Fibroblast of lung (primary cell): ENCODE data around the gene GPR139. TPM values are rescaled to one million over a fixed set of nuclear protein-coding genes. Genes with fewer than 3 reads are reported as not detected.

Source experiments
- DNase-seq, 2 donors: peaks; one replicate each; pipeline versions ENCODE4 v3.0.0 to v3.0.0-alpha.2; 2010; ENCODE audit warnings: low read depth in 2 of 2
- H2AFZ ChIP-seq: 2 replicates; pipeline ENCODE4 v1.5.1; 2012; ENCODE audit warnings: low read length, control low read depth, inconsistent platforms
- H3K27ac ChIP-seq: 2 replicates; pipeline ENCODE4 v1.5.1; 2011; ENCODE audit warnings: low read length, control low read depth; ENCODE audit not compliant: insufficient read depth
- H3K27me3 ChIP-seq: 2 replicates; pipeline ENCODE4 v1.5.1; 2011; ENCODE audit warnings: mild to moderate bottlenecking, low read length; ENCODE audit not compliant: control insufficient read depth, insufficient read depth
- H3K36me3 ChIP-seq: 2 replicates; pipeline ENCODE4 v1.5.1; 2011; ENCODE audit warnings: low read length; ENCODE audit not compliant: control insufficient read depth, insufficient read depth
- H3K4me1 ChIP-seq: 2 replicates; pipeline ENCODE4 v1.5.1; 2011; ENCODE audit warnings: low read length; ENCODE audit not compliant: control insufficient read depth, insufficient read depth; ENCODE audit errors: extremely low read depth
- H3K4me2 ChIP-seq: 2 replicates; pipeline ENCODE4 v1.5.1; 2011; ENCODE audit warnings: low read length, control low read depth; ENCODE audit not compliant: insufficient read depth; ENCODE audit errors: extremely low read depth
- H3K4me3 ChIP-seq, 4 experiments: fragments of 200-600 bp in 1 of 4; sonication (generic) in 1 of 4; replicated peaks in 1 of 4; 2 replicates each; pipeline ENCODE4 v1.5.1; 2011 to 2016; ENCODE audit warnings: low read length in 4 of 4, low read depth in 3 of 4, mild to moderate bottlenecking in 3 of 4, control low read depth in 2 of 4, inconsistent platforms in 1 of 4, mixed read lengths in 1 of 4; ENCODE audit not compliant: insufficient read depth in 1 of 4; ENCODE audit errors: control extremely low read depth in 1 of 4
- H3K79me2 ChIP-seq: 2 replicates; pipeline ENCODE4 v1.5.1; 2012; ENCODE audit warnings: mild to moderate bottlenecking, low read length, inconsistent platforms; ENCODE audit not compliant: control insufficient read depth, insufficient read depth
- H3K9ac ChIP-seq: 2 replicates; pipeline ENCODE4 v1.5.1; 2011; ENCODE audit warnings: mild to moderate bottlenecking, low read length, control low read depth; ENCODE audit not compliant: insufficient read depth
- H3K9me3 ChIP-seq: 2 replicates; pipeline ENCODE4 v1.5.1; 2012; ENCODE audit warnings: low read depth, low read length; ENCODE audit not compliant: control insufficient read depth, insufficient read depth
- H4K20me1 ChIP-seq: 2 replicates; pipeline ENCODE4 v1.5.1; 2011; ENCODE audit warnings: low read length; ENCODE audit not compliant: control insufficient read depth, insufficient read depth; ENCODE audit errors: extremely low read depth
- EZH2 ChIP-seq: IDR thresholded peaks from 2 replicates; pipeline ENCODE4 v1.5.1; 2012; ENCODE audit warnings: low read length, control low read depth, mild to moderate bottlenecking; ENCODE audit errors: missing control alignments
- polyA plus RNA-seq, 2 donors: library from polyadenylated mRNA; depleted of rRNA in 1 of 2; stranded (reverse) in 1 of 2; unstranded in 1 of 2; fragments of >200 nt; gene quantifications; 2 replicates each; pipeline ENCODE4 v1.2.1, GENCODE V29; 2011 to 2012; ENCODE audit warnings: missing spikeins in 1 of 2
- total RNA-seq: library from RNA; depleted of rRNA; stranded (reverse); fragments of >200 nt; gene quantifications from 2 replicates; pipeline ENCODE4 v1.2.1, GENCODE V29; 2014
- TF ChIP-seq, protein P1 (sequence below), 2 donors: IDR thresholded peaks in 1 of 2; conservative IDR thresholded peaks in 1 of 2; 1 replicate in 1 of 2; 2 replicates in 1 of 2; pipeline ENCODE4 v1.5.1; 2011 to 2012; ENCODE audit warnings: low read length in 2 of 2, control low read depth in 1 of 2, inconsistent platforms in 1 of 2, low read depth in 1 of 2, mild to moderate bottlenecking in 1 of 2

The GPR139 gene
- total and polyA plus RNA-seq, 2 donors (not counting 1 experiment from before 2014, with no cell fraction given), result not detected

GRCh38 chr16:20020083-20020482 lies 53.6 kb downstream of the GPR139 start:
- H3K27ac ChIP-seq, result no peak overlapping the region
- H3K4me2 ChIP-seq, result no peak overlapping the region
- no peak overlapping the region for H2AFZ ChIP-seq
- no peak for DNase-seq
- H3K79me2 ChIP-seq, result no peaks in the 10 kb centered on the region
- no peak overlapping the region for H3K9ac ChIP-seq
- no peaks in the 10 kb centered on the region for H3K9me3 ChIP-seq
- H3K4me1 ChIP-seq, result no peaks in the 10 kb centered on the region
- TF ChIP-seq, protein P1, sequence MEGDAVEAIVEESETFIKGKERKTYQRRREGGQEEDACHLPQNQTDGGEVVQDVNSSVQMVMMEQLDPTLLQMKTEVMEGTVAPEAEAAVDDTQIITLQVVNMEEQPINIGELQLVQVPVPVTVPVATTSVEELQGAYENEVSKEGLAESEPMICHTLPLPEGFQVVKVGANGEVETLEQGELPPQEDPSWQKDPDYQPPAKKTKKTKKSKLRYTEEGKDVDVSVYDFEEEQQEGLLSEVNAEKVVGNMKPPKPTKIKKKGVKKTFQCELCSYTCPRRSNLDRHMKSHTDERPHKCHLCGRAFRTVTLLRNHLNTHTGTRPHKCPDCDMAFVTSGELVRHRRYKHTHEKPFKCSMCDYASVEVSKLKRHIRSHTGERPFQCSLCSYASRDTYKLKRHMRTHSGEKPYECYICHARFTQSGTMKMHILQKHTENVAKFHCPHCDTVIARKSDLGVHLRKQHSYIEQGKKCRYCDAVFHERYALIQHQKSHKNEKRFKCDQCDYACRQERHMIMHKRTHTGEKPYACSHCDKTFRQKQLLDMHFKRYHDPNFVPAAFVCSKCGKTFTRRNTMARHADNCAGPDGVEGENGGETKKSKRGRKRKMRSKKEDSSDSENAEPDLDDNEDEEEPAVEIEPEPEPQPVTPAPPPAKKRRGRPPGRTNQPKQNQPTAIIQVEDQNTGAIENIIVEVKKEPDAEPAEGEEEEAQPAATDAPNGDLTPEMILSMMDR (conservative IDR thresholded peaks at IDR 0.05 in 1 of 2, IDR thresholded peaks at IDR 0.05 in 1 of 2; ENCODE audit: low read depth in 1 of 2, low read length in 2 of 2), result no peak
- no peak for TF ChIP-seq EZH2
- no peaks in the 10 kb centered on the region for H4K20me1 ChIP-seq
- H3K36me3 ChIP-seq, result no peaks in the 10 kb centered on the region
- H3K27me3 ChIP-seq, result no peaks in the 10 kb centered on the region
- no peak overlapping the region for H3K4me3 ChIP-seq

- Histone ChIP-seq H3K79me2 (no peaks in the 10 kb centered on the region), H3K9ac (no peak overlapping the region), H3K27ac (no peak overlapping the region), H3K27me3 (no peaks in the 10 kb centered on the region), H3K36me3 (no peaks in the 10 kb centered on the region), H3K9me3 (no peaks in the 10 kb centered on the region), H2AFZ (no peak overlapping the region), H3K4me2 (no peak overlapping the region), H3K4me3 (no peak overlapping the region), H3K4me1 (no peaks in the 10 kb centered on the region), H4K20me1 (no peaks in the 10 kb centered on the region)
- no peak for DNase-seq
- TF ChIP-seq EZH2, result no peak
- TF ChIP-seq, protein P1 (conservative IDR thresholded peaks at IDR 0.05 in 1 of 2, IDR thresholded peaks at IDR 0.05 in 1 of 2; ENCODE audit: low read depth in 1 of 2, low read length in 2 of 2), result no peak
These were observed 57.5 kb downstream of the GPR139 start for GRCh38 chr16:20016234-20016633.

DNA sequence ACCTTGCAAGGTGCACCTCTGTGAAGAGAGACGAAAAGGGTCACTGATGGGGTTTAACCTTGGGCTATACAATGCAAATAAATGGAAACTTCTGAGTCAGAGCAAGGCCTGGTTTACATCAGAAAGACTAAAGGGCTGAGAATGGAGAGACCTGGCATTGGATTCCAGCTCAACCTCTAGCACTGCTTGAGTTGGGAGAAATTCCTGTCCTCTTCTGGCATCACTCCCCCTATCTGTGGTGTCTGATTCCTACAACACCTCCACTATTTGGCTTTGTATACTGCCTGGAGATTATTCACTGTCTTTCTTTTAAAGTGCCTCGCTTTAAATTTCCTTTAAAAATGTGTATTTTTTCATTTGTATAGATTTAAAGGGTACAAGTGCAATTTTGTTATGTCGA lies 68.8 kb downstream of the GPR139 start:
- no peak overlapping the region for H3K27ac ChIP-seq
- H3K4me1 ChIP-seq, result no peaks in the 10 kb centered on the region

More for the DNA sequence above, 68.8 kb downstream of the GPR139 start:
- Histone ChIP-seq H3K27me3 (no peaks in the 10 kb centered on the region), H2AFZ (no peak overlapping the region), H3K36me3 (no peaks in the 10 kb centered on the region), H3K79me2 (no peaks in the 10 kb centered on the region), H3K4me3 (no peak overlapping the region), H3K9me3 (no peaks in the 10 kb centered on the region), H4K20me1 (no peaks in the 10 kb centered on the region), H3K4me2 (no peak overlapping the region), H3K9ac (no peak overlapping the region)
- DNase-seq, result no peak
- TF ChIP-seq EZH2, result no peak
- TF ChIP-seq, protein P1 (conservative IDR thresholded peaks at IDR 0.05 in 1 of 2, IDR thresholded peaks at IDR 0.05 in 1 of 2; ENCODE audit: low read depth in 1 of 2, low read length in 2 of 2), result no peak
